ENCODE measurements around the gene MARVELD1. TPM values are rescaled to one million over a fixed set of nuclear protein-coding genes. Genes with fewer than 3 reads are reported as not detected.

Gene MARVELD1
- total and polyA plus RNA-seq, 2 of the 8 experiments (the other 6 are each of a cell fraction or from before 2014, with no cell fraction given) = 28.1 to 37.3 TPM

- TF ChIP-seq CHD7 (IDR thresholded peaks at IDR 0.05; ENCODE audit: insufficient replicate concordance, low read length) (no peak), KDM5A (IDR thresholded peaks at IDR 0.05; ENCODE audit: low read length) (no peak), CREB1 (IDR thresholded peaks at IDR 0.05) (no peak), PHF8 (conservative IDR thresholded peaks at IDR 0.05; ENCODE audit: low read depth, low read length) (no peak), EGR1 (IDR thresholded peaks at IDR 0.05; ENCODE audit: borderline replicate concordance, low read depth, low read length) (no peak), MAX (IDR thresholded peaks at IDR 0.05) (no peak), SAP30 (IDR thresholded peaks at IDR 0.05; ENCODE audit: insufficient read depth, insufficient replicate concordance, low read length) (no peak)
Observed at GRCh38 chr10:97740613-97741012, 27.1 kb downstream of the MARVELD1 start (continued).
